ENCODE data around the gene LRRFIP1. TPM values are rescaled to one million over a fixed set of nuclear protein-coding genes. Genes with fewer than 3 reads are reported as not detected.

LRRFIP1 gene
- polyA plus RNA-seq, 2 of the 4 experiments (the other 2 are of a cell fraction) = 75.6 to 93.0 TPM

- ChIA-PET POLR2A (no interaction called here), CTCF (interaction anchor here (1.1 kb wide), 1 partner anchor 29 kb away, joined by 3 read pairs; no protein-coding TSS in a partner anchor)
- Histone ChIP-seq H3K27ac (no peak overlapping the region), H3K9me3 (no peaks in the 10 kb centered on the region), H3K4me2 (no peak overlapping the region), H3K4me3 (no peak overlapping the region), H3K4me1 (no peaks in the 10 kb centered on the region)
- FAIRE-seq = no peak
- no peak for DNase-seq (ENCODE audit: low read depth in 1 of 2, low spot score in 1 of 2)
- no peak for ATAC-seq
- no peak for TF ChIP-seq EP300 (IDR thresholded peaks at IDR 0.05)
- TF ChIP-seq SMC3 (IDR thresholded peaks at IDR 0.05) = no peak
- TF ChIP-seq, protein P1, sequence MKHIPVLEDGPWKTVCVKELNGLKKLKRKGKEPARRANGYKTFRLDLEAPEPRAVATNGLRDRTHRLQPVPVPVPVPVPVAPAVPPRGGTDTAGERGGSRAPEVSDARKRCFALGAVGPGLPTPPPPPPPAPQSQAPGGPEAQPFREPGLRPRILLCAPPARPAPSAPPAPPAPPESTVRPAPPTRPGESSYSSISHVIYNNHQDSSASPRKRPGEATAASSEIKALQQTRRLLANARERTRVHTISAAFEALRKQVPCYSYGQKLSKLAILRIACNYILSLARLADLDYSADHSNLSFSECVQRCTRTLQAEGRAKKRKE (CRISPR knock-in tag; IDR thresholded peaks at IDR 0.05; ENCODE audit: low read depth) = no peak
- no peak for TF ChIP-seq ZC3H11A (IDR thresholded peaks at IDR 0.05)
- TF ChIP-seq MYC (IDR thresholded peaks at IDR 0.05; ENCODE audit: borderline replicate concordance, low read length) = no peak
- no peak for TF ChIP-seq CBX2 (IDR thresholded peaks at IDR 0.05; ENCODE audit: borderline replicate concordance, low read depth)
- no peak for TF ChIP-seq CHD4 (IDR thresholded peaks at IDR 0.05; ENCODE audit: borderline replicate concordance)
- no peak for TF ChIP-seq REST (IDR thresholded peaks at IDR 0.05)
- TF ChIP-seq ESRRA (IDR thresholded peaks at IDR 0.05; ENCODE audit: borderline replicate concordance, low read length) = no peak
- TF ChIP-seq JUNB (IDR thresholded peaks at IDR 0.05) = no peak
- no peak for TF ChIP-seq EHMT2 (IDR thresholded peaks at IDR 0.05; ENCODE audit: low read depth)
- TF ChIP-seq, protein P2, sequence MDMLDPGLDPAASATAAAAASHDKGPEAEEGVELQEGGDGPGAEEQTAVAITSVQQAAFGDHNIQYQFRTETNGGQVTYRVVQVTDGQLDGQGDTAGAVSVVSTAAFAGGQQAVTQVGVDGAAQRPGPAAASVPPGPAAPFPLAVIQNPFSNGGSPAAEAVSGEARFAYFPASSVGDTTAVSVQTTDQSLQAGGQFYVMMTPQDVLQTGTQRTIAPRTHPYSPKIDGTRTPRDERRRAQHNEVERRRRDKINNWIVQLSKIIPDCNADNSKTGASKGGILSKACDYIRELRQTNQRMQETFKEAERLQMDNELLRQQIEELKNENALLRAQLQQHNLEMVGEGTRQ (IDR thresholded peaks at IDR 0.05) = no peak
- no peak for TF ChIP-seq BHLHE40 (IDR thresholded peaks at IDR 0.05; ENCODE audit: low read depth, low read length)
- TF ChIP-seq KDM5A (IDR thresholded peaks at IDR 0.05) = no peak
- TF ChIP-seq E2F6 (IDR thresholded peaks at IDR 0.05; ENCODE audit: borderline replicate concordance, low read depth) = no peak
- TF ChIP-seq, protein P3, sequence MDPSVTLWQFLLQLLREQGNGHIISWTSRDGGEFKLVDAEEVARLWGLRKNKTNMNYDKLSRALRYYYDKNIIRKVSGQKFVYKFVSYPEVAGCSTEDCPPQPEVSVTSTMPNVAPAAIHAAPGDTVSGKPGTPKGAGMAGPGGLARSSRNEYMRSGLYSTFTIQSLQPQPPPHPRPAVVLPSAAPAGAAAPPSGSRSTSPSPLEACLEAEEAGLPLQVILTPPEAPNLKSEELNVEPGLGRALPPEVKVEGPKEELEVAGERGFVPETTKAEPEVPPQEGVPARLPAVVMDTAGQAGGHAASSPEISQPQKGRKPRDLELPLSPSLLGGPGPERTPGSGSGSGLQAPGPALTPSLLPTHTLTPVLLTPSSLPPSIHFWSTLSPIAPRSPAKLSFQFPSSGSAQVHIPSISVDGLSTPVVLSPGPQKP (IDR thresholded peaks at IDR 0.05; ENCODE audit: low read depth, low read length) = no peak
- no peak for TF ChIP-seq ZNF302 (CRISPR knock-in tag; IDR thresholded peaks at IDR 0.05)
- TF ChIP-seq HOXB5 (CRISPR knock-in tag; IDR thresholded peaks at IDR 0.05) = no peak
- WGBS (ENCODE audit: missing lambda C conversion rate) = 78% methylated on average over 6 of the region's 6 CpGs
Measured at GRCh38 chr2:237639836-237640220, 12.4 kb downstream of the LRRFIP1 start.

DNA sequence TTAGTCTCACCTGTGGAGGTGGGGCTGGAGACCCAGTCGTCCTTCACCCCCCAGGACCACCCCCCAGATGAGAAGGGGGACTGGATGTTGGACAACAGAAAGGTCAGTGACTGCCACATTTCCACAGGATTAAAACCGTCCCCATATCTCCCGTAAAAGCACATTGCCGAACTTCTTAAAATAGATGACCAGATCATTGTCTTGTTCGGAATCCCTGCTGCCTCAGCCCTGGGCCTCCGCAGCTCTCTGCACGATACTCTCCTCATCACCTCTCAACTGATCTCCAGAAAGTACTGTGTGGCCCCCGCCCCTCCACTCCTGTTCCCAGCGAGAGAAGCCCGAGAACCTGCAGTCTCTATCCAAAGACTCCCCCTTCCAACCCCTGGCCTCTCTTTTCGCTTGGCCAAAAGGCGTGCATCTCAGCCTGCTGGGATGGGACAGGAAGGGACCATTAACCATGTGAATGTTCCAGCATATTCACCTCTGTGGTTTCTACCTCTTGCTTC, 13.2 kb downstream of the LRRFIP1 start:
- no peak overlapping the region for H3K4me2 ChIP-seq

More for the DNA sequence above, 13.2 kb downstream of the LRRFIP1 start:
- Histone ChIP-seq H3K27ac (no peak overlapping the region), H3K4me3 (no peak overlapping the region), H3K4me1 (no peaks in the 10 kb centered on the region), H3K9me3 (no peaks in the 10 kb centered on the region)
- DNase-seq (ENCODE audit: low read depth in 1 of 2, low spot score in 1 of 2) (no peak), ATAC-seq (no peak), FAIRE-seq (no peak)
- ChIA-PET CTCF (no interaction called here), POLR2A (no interaction called here)
- WGBS (ENCODE audit: missing lambda C conversion rate) = 79% methylated on average over 12 of the region's 12 CpGs
- TF ChIP-seq CEBPB (IDR thresholded peaks at IDR 0.05) = no peak
- TF ChIP-seq POLR2A (IDR thresholded peaks at IDR 0.05; ENCODE audit: low read length) = no peak

Measured in A549 (cell line).